OCI-LY1 (cell line): ENCODE measurements around the gene TMPRSS7.

ENCODE experiments used
- H2AFZ ChIP-seq: fragments of 200-600 bp; sonication (generic), shearing (Covaris generic); 2 replicates; pipeline ENCODE4 v1.6.0; 2014; ENCODE audit warnings: antibody characterized with exemption, mild to moderate bottlenecking, low read length
- H3F3A ChIP-seq: fragments of 200-600 bp; sonication (generic), shearing (Covaris generic); 2 replicates; pipeline ENCODE4 v1.6.0; 2014; ENCODE audit warnings: mild to moderate bottlenecking, antibody characterized with exemption, low read length, moderate library complexity; ENCODE audit not compliant: insufficient read depth
- H3K27ac ChIP-seq: fragments of 200-600 bp; sonication (generic); 2 replicates; pipeline ENCODE4 v1.5.1; 2014; ENCODE audit warnings: low read length, mixed run types, mild to moderate bottlenecking, low read depth; ENCODE audit not compliant: poor library complexity, severe bottlenecking
- H3K27me3 ChIP-seq: fragments of 200-600 bp; sonication (generic); 2 replicates; pipeline ENCODE4 v1.6.0; 2014; ENCODE audit warnings: antibody characterized with exemption, mild to moderate bottlenecking, low read length, moderate library complexity; ENCODE audit not compliant: insufficient read depth
- H3K36me3 ChIP-seq: fragments of 200-600 bp; sonication (generic); 2 replicates; pipeline ENCODE4 v1.6.1; 2014; ENCODE audit warnings: mild to moderate bottlenecking, antibody characterized with exemption, low read length, moderate library complexity, mixed read lengths; ENCODE audit not compliant: insufficient read depth
- H3K4me1 ChIP-seq: fragments of 200-600 bp; sonication (generic); 2 replicates; pipeline ENCODE4 v1.5.1; 2014; ENCODE audit warnings: mild to moderate bottlenecking, low read length, moderate library complexity; ENCODE audit not compliant: insufficient read depth, severe bottlenecking
- H3K4me2 ChIP-seq: fragments of 200-600 bp; sonication (generic), shearing (Covaris generic); 2 replicates; pipeline ENCODE4 v1.6.1; 2014; ENCODE audit warnings: low read length
- H3K4me3 ChIP-seq: fragments of 200-600 bp; sonication (generic); 2 replicates; pipeline ENCODE4 v1.5.1; 2014; ENCODE audit warnings: low read length, low read depth, mild to moderate bottlenecking, mixed read lengths; ENCODE audit not compliant: poor library complexity, severe bottlenecking
- H3K79me2 ChIP-seq: fragments of 200-600 bp; shearing (Covaris generic); 2 replicates; pipeline ENCODE4 v1.6.1; 2016; ENCODE audit warnings: mixed run types, low read length, mixed read lengths; ENCODE audit not compliant: insufficient read depth
- H3K9ac ChIP-seq: fragments of 200-600 bp; sonication (generic), shearing (Covaris generic); 2 replicates; pipeline ENCODE4 v1.6.1; 2014; ENCODE audit warnings: mild to moderate bottlenecking, low read length, mixed read lengths
- H3K9me2 ChIP-seq: fragments of 200-600 bp; sonication (generic), shearing (Covaris generic); 2 replicates; pipeline ENCODE4 v1.6.1; 2014; ENCODE audit warnings: low read depth, mild to moderate bottlenecking, low read length, mixed read lengths
- H3K9me3 ChIP-seq: fragments of 200-600 bp; shearing (Covaris generic); 2 replicates; pipeline ENCODE4 v1.6.1; 2014; ENCODE audit warnings: low read length, mixed read lengths
- H4K20me1 ChIP-seq: fragments of 200-600 bp; sonication (generic), shearing (Covaris generic); 2 replicates; pipeline ENCODE4 v1.6.0; 2016; ENCODE audit warnings: mild to moderate bottlenecking, low read length; ENCODE audit not compliant: insufficient read depth
- EZH2 ChIP-seq: fragments of 200-600 bp; sonication (generic), shearing (Covaris generic); IDR thresholded peaks from 2 replicates; pipeline ENCODE4 v1.8.0; 2017; ENCODE audit warnings: borderline replicate concordance, mixed run types, mild to moderate bottlenecking, antibody characterized with exemption, low read length, moderate library complexity, mixed read lengths
- TF ChIP-seq, protein P1 (sequence below): fragments of 200-600 bp; sonication (generic), shearing (Covaris generic); IDR thresholded peaks from 2 replicates; pipeline ENCODE4 v1.5.1; 2017; ENCODE audit warnings: mild to moderate bottlenecking, antibody characterized with exemption, low read length, moderate library complexity, mixed read lengths

TMPRSS7 gene

DNA sequence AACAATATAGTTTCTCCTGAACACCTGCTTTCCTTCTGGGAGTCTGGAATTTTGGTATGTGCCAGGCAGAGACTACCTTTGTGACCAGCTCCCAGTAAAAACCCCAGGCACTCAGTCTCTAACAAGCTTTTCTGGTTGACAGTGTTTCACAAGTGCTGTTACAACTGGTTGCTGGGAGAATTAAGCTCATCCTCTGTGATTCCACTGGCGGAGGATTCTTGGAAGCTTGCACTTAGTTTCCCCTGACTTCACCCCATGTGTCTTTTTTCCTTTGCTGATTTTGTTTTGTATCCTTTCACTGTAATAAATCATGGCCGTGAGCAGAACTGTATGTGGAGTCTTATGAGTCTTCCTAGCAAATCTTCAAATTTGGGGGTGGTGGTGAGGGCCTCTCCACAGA, 41.5 kb upstream of the TMPRSS7 start:
- Histone ChIP-seq H3K27me3 (no peaks in the 10 kb centered on the region), H4K20me1 (no peaks in the 10 kb centered on the region), H3K4me1 (no peaks in the 10 kb centered on the region), H3K79me2 (no peaks in the 10 kb centered on the region), H3F3A (no peaks in the 10 kb centered on the region), H2AFZ (no peak overlapping the region), H3K36me3 (peaks cover 26% of the 10 kb centered on the region), H3K9ac (no peak overlapping the region), H3K4me2 (no peak overlapping the region), H3K4me3 (no peak overlapping the region), H3K27ac (no peak overlapping the region), H3K9me3 (no peaks in the 10 kb centered on the region), H3K9me2 (no peaks in the 10 kb centered on the region)
- TF ChIP-seq, protein P1, sequence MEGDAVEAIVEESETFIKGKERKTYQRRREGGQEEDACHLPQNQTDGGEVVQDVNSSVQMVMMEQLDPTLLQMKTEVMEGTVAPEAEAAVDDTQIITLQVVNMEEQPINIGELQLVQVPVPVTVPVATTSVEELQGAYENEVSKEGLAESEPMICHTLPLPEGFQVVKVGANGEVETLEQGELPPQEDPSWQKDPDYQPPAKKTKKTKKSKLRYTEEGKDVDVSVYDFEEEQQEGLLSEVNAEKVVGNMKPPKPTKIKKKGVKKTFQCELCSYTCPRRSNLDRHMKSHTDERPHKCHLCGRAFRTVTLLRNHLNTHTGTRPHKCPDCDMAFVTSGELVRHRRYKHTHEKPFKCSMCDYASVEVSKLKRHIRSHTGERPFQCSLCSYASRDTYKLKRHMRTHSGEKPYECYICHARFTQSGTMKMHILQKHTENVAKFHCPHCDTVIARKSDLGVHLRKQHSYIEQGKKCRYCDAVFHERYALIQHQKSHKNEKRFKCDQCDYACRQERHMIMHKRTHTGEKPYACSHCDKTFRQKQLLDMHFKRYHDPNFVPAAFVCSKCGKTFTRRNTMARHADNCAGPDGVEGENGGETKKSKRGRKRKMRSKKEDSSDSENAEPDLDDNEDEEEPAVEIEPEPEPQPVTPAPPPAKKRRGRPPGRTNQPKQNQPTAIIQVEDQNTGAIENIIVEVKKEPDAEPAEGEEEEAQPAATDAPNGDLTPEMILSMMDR, result no peak
- TF ChIP-seq EZH2, result no peak

DNA sequence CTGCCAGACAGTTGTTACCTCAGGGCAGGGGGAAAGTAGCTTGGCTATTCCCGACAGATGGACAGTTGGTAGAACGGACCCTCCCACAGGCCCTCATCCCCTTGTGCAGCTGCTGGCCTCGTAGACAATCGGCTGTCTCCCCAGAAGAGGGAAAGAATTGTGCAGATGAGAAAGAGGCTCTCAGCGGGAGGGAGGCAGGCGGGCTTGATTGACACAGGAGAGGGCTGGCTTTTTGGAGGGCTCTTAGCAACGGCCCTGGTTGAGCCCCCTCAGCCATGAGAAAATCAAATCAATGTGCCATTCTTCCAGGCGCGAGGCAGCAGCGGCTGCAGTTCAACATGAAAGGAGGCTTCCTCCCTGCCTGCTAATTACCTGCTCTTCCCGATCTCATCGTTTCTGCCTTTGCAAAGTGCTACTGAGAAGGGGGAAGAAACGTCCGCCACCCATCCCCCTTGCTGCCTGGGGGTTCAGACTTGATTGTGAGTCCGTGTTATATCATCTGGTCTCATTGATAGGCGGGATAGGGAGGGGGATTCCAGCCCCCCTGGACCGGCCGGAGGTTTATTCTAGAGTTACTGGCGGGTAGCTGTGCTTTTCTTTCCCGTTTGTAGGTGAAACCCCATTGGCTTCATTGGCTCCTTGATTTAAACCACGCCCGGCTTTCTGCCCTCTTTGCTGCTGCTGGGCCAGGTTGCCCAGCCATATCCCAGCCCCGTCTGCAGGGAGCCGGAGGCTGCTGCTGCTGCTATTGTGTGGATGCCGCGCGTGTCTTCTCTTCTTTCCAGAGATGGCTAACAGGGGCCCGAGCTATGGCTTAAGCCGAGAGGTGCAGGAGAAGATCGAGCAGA, 35.7 kb upstream of the TMPRSS7 start, which contains the start of gene TAGLN3:
Gene TAGLN3, plus strand, starts transcription at position 287 of the 848 bp plus-strand sequence. Its CDS starts 501 bp downstream, at position 788.
- H3K9me3 ChIP-seq, result no peaks in the 10 kb centered on the region
- H3K36me3 ChIP-seq, result no peaks in the 10 kb centered on the region
- H3K4me3 ChIP-seq, result peak within 1 kb of the TSS; percentile 48
- no peaks in the 10 kb centered on the region for H4K20me1 ChIP-seq
- TF ChIP-seq, protein P1, result no peak
- no peak for TF ChIP-seq EZH2
- H3K27ac ChIP-seq, result no peak within 1 kb of the TSS
- no peaks in the 10 kb centered on the region for H3K27me3 ChIP-seq
- H3K79me2 ChIP-seq, result no peaks in the 10 kb centered on the region
- H3K4me1 ChIP-seq, result peaks cover 10% of the 10 kb centered on the region
- no peaks in the 10 kb centered on the region for H3F3A ChIP-seq
- no peaks in the 10 kb centered on the region for H3K9me2 ChIP-seq
- no peak within 1 kb of the TSS; the same call in 1 of the 2 replicates for H3K9ac ChIP-seq
- no peak within 1 kb of the TSS for H2AFZ ChIP-seq
- peak within 1 kb of the TSS; percentile 72 for H3K4me2 ChIP-seq

DNA sequence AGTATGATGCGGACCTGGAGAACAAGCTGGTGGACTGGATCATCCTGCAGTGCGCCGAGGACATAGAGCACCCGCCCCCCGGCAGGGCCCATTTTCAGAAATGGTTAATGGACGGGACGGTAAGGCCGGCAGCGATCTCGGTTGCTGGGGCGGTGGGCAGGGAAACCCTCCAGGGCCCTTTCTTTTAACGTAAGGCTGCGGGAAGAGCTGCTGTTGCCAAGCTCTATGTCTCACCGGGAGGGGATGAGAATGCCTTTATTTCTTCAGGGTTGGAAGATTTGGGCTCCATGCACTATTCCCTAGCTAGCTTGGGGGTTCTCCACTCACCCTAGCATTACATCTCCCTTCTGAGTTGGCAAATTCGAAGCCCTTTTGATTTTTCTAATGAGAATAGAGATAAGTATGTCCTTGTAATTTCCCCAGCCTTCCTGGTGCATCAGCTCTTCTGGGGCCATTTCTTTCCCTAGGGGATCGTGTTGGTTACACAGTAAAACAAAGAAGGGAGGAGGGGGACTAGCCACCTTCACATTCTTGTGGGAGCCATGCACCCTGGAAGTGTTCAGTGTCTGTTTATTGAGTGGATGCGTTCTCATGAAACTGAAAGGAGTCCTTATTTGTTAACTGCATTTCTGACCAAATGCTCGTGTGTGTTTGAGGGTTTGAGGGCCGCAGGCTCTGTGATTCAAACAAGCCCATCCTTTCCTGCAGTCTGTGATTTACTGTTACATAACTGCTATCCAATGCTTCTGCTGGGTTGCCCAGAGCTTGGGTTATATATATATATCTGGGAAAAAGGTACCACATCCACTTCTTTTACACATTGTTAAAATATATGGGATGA, 34.8 kb upstream of the TMPRSS7 start:
- Histone ChIP-seq H3K4me3 (peak overlapping the region; percentile 48), H3K36me3 (no peaks in the 10 kb centered on the region), H3K9me2 (no peaks in the 10 kb centered on the region), H3K4me2 (peak overlapping the region; percentile 72), H3K9ac (no peak overlapping the region), H4K20me1 (no peaks in the 10 kb centered on the region), H2AFZ (no peak overlapping the region), H3F3A (no peaks in the 10 kb centered on the region), H3K27ac (no peak overlapping the region), H3K4me1 (peaks cover 10% of the 10 kb centered on the region), H3K79me2 (no peaks in the 10 kb centered on the region), H3K27me3 (no peaks in the 10 kb centered on the region), H3K9me3 (no peaks in the 10 kb centered on the region)
- TF ChIP-seq EZH2, result no peak
- TF ChIP-seq, protein P1, result no peak
